ENCODE data around the gene USF1. TPM values are rescaled to one million over a fixed set of nuclear protein-coding genes. Genes with fewer than 3 reads are reported as not detected.
A peak's percentile ranks its signal among the peaks of the same experiment; 100 is the strongest.

Gene USF1
- total and polyA plus RNA-seq, 9 of the 15 experiments (the other 6 are each of a cell fraction or from before 2014, with no cell fraction given): 7.4 to 60.2 (median 54.2) TPM

DNA sequence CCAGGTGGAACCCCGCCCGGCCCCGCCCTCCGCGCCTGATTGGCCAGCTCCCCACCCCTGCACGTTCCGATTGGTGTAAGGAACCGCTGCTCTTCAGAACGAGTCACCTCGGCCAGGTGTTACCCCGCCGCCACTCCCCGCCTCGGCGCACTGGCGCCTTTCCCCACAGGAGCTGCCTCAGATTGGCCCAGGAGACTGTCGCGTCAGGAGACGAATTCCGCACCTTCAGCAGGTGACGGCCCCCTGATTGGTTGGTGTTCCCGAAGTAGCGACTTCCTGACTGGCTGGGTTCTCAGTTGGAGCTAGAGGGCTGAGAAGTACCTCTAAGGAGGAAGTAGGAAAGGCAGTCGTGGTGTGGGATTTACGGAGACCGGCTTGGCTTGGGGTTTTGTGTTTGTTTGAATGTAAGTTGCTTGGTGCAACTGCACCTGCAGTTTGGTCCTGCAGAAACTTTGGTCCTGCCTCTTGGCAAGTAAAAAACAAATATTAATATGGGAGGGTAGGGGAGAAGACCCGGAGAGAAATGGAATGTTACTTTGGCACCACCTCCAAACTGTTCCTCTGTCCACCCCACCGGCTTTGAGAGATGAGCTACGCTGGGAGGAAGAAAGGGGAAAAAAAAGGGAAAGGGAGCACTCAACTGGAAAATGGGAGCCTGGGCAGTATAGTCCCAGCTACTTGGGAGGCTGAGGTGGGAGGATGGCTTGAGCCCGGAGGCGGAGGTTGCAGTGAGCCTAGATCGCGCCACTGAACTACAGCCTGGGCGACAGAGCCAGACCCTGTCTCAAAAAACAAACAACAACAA lies 24.4 kb downstream of the USF1 start (continued):
- TF ChIP-seq EP300 (IDR thresholded peaks at IDR 0.05; ENCODE audit: low read length): no peak
- no peak for TF ChIP-seq CBX8 (IDR thresholded peaks at IDR 0.05; ENCODE audit: borderline replicate concordance, extremely low read depth, low read depth, low read length, poor library complexity, severe bottlenecking)
- no peak for TF ChIP-seq ZBTB17 (CRISPR knock-in tag; IDR thresholded peaks at IDR 0.05)
- TF ChIP-seq, protein P1, sequence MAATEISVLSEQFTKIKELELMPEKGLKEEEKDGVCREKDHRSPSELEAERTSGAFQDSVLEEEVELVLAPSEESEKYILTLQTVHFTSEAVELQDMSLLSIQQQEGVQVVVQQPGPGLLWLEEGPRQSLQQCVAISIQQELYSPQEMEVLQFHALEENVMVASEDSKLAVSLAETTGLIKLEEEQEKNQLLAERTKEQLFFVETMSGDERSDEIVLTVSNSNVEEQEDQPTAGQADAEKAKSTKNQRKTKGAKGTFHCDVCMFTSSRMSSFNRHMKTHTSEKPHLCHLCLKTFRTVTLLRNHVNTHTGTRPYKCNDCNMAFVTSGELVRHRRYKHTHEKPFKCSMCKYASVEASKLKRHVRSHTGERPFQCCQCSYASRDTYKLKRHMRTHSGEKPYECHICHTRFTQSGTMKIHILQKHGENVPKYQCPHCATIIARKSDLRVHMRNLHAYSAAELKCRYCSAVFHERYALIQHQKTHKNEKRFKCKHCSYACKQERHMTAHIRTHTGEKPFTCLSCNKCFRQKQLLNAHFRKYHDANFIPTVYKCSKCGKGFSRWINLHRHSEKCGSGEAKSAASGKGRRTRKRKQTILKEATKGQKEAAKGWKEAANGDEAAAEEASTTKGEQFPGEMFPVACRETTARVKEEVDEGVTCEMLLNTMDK (IDR thresholded peaks at IDR 0.05; ENCODE audit: borderline replicate concordance, insufficient read depth, low read depth, low read length, poor library complexity, severe bottlenecking): no peak
- TF ChIP-seq, protein P2, sequence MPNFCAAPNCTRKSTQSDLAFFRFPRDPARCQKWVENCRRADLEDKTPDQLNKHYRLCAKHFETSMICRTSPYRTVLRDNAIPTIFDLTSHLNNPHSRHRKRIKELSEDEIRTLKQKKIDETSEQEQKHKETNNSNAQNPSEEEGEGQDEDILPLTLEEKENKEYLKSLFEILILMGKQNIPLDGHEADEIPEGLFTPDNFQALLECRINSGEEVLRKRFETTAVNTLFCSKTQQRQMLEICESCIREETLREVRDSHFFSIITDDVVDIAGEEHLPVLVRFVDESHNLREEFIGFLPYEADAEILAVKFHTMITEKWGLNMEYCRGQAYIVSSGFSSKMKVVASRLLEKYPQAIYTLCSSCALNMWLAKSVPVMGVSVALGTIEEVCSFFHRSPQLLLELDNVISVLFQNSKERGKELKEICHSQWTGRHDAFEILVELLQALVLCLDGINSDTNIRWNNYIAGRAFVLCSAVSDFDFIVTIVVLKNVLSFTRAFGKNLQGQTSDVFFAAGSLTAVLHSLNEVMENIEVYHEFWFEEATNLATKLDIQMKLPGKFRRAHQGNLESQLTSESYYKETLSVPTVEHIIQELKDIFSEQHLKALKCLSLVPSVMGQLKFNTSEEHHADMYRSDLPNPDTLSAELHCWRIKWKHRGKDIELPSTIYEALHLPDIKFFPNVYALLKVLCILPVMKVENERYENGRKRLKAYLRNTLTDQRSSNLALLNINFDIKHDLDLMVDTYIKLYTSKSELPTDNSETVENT (CRISPR knock-in tag; IDR thresholded peaks at IDR 0.05): 0 out of 2 replicates have a peak, but pooled peaks have one; percentile 11
- TF ChIP-seq, protein P3, sequence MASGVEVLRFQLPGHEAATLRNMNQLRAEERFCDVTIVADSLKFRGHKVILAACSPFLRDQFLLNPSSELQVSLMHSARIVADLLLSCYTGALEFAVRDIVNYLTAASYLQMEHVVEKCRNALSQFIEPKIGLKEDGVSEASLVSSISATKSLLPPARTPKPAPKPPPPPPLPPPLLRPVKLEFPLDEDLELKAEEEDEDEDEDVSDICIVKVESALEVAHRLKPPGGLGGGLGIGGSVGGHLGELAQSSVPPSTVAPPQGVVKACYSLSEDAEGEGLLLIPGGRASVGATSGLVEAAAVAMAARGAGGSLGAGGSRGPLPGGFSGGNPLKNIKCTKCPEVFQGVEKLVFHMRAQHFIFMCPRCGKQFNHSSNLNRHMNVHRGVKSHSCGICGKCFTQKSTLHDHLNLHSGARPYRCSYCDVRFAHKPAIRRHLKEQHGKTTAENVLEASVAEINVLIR (CRISPR knock-in tag; IDR thresholded peaks at IDR 0.05): no peak
- TF ChIP-seq, protein P4, sequence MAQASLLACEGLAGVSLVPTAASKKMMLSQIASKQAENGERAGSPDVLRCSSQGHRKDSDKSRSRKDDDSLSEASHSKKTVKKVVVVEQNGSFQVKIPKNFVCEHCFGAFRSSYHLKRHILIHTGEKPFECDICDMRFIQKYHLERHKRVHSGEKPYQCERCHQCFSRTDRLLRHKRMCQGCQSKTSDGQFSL (CRISPR knock-in tag; IDR thresholded peaks at IDR 0.05): 0 out of 2 replicates have a peak, but pooled peaks have one; percentile 46
- TF ChIP-seq, protein P4 (tag; IDR thresholded peaks at IDR 0.05): no peak
- TF ChIP-seq, protein P5, sequence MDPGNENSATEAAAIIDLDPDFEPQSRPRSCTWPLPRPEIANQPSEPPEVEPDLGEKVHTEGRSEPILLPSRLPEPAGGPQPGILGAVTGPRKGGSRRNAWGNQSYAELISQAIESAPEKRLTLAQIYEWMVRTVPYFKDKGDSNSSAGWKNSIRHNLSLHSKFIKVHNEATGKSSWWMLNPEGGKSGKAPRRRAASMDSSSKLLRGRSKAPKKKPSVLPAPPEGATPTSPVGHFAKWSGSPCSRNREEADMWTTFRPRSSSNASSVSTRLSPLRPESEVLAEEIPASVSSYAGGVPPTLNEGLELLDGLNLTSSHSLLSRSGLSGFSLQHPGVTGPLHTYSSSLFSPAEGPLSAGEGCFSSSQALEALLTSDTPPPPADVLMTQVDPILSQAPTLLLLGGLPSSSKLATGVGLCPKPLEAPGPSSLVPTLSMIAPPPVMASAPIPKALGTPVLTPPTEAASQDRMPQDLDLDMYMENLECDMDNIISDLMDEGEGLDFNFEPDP (CRISPR knock-in tag; IDR thresholded peaks at IDR 0.05): no peak
- TF ChIP-seq, protein P6, sequence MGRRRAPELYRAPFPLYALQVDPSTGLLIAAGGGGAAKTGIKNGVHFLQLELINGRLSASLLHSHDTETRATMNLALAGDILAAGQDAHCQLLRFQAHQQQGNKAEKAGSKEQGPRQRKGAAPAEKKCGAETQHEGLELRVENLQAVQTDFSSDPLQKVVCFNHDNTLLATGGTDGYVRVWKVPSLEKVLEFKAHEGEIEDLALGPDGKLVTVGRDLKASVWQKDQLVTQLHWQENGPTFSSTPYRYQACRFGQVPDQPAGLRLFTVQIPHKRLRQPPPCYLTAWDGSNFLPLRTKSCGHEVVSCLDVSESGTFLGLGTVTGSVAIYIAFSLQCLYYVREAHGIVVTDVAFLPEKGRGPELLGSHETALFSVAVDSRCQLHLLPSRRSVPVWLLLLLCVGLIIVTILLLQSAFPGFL (CRISPR knock-in tag; IDR thresholded peaks at IDR 0.05): no peak
- TF ChIP-seq, protein P7, sequence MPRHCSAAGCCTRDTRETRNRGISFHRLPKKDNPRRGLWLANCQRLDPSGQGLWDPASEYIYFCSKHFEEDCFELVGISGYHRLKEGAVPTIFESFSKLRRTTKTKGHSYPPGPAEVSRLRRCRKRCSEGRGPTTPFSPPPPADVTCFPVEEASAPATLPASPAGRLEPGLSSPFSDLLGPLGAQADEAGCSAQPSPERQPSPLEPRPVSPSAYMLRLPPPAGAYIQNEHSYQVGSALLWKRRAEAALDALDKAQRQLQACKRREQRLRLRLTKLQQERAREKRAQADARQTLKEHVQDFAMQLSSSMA (CRISPR knock-in tag; IDR thresholded peaks at IDR 0.05): no peak
- peak; percentile 58; the same call in 1 of the 2 replicates for TF ChIP-seq PHF21A (IDR thresholded peaks at IDR 0.05; ENCODE audit: borderline replicate concordance, low read depth)
